NK-92 (cell line): Measurements from ENCODE around the gene SSBP1.
"Not testable (repeated sequence)": the region's sequence is repeated elsewhere in the genome, so short reads cannot be mapped to it uniquely, and the experiment has no call there.

Experiments
- DNase-seq: peaks from one replicate; lab custom pipeline; 2025; ENCODE audit not compliant: unreplicated experiment; lab: John Stamatoyannopoulos, UW

SSBP1 gene

GRCh38 chr7:141763797-141764196 is 25.6 kb downstream of the SSBP1 start, which contains the start of gene TAS2R3:
Gene TAS2R3 (plus strand): TSS chr7:141764097. CDS start chr7:141764159, 62 bp downstream.
- DNase-seq: no peak

- DNase-seq: not testable (repeated sequence)
Observed at GRCh38 chr7:141770083-141770583, 32.0 kb downstream of the SSBP1 start.

GRCh38 chr7:141776374-141776773 is 38.2 kb downstream of the SSBP1 start, which contains the start of gene TAS2R4:
Gene TAS2R4 (plus strand): TSS chr7:141776674. CDS start chr7:141778489, 1,815 bp downstream.
- no peak for DNase-seq

- no peak for DNase-seq
Observed at GRCh38 chr7:141785706-141786552, 47.8 kb downstream of the SSBP1 start.

GRCh38 chr7:141788296-141788695 is 50.1 kb downstream of the SSBP1 start:
- no peak for DNase-seq

- no peak for DNase-seq
Observed at GRCh38 chr7:141789917-141790316, 51.8 kb downstream of the SSBP1 start, which contains the start of gene TAS2R5. Gene TAS2R5 (plus strand): TSS chr7:141790217. CDS start chr7:141790362, 145 bp downstream.

GRCh38 chr7:141792526-141792925 is 54.4 kb downstream of the SSBP1 start:
- DNase-seq: no peak
